ENCODE results near the gene CUTA.
A peak's percentile ranks its signal among the peaks of the same experiment; 100 is the strongest.

CUTA gene

DNA sequence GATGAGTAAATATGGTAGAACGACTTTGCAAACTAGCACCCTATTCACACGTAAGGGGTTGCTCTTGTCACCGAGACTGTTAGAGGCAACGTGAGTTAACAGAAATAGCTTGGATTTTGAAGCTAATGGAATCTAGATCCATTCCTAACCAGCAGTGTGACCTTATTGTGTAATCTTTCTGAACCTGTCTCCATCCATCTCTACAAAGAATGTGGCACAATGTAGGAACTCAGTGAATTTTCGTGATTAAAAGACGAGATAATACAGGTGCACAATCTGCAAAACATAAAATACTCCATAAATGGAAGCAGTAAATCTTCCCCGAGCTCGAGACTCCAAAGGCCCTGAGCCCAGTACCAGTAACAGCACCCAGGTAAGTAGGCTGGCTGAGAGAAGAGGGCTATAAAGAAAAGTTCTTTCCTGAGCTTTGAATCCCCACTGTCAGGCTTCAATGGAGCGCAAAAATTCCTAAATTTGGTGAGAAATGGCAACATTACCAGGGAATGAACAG lies 27.1 kb downstream of the CUTA start:
- Histone ChIP-seq H3K79me2 (ENCODE audit: low read length) (peaks cover 41% of the 10 kb centered on the region), H3K4me1 (ENCODE audit: low read length) (peaks cover 29% of the 10 kb centered on the region), H3K4me2 (ENCODE audit: low read length) (peak overlapping the region; percentile 85), H3K27me3 (ENCODE audit: low read depth, low read length) (no peaks in the 10 kb centered on the region), H3K4me3 (ENCODE audit: low read length) (peak overlapping the region; percentile 75), H2AFZ (ENCODE audit: low read depth, low read length) (peak overlapping the region; percentile 79), H3K9ac (ENCODE audit: low read length) (peak overlapping the region; percentile 69), H4K20me1 (ENCODE audit: insufficient read depth, low read length) (peaks cover 12% of the 10 kb centered on the region), H3K27ac (ENCODE audit: low read length) (peak overlapping the region; percentile 82), H3K36me3 (replicated peaks; ENCODE audit: low read depth, low read length) (peaks cover 16% of the 10 kb centered on the region), H3K9me3 (ENCODE audit: insufficient read depth, low read length) (no peaks in the 10 kb centered on the region)
- TF ChIP-seq, protein P1, sequence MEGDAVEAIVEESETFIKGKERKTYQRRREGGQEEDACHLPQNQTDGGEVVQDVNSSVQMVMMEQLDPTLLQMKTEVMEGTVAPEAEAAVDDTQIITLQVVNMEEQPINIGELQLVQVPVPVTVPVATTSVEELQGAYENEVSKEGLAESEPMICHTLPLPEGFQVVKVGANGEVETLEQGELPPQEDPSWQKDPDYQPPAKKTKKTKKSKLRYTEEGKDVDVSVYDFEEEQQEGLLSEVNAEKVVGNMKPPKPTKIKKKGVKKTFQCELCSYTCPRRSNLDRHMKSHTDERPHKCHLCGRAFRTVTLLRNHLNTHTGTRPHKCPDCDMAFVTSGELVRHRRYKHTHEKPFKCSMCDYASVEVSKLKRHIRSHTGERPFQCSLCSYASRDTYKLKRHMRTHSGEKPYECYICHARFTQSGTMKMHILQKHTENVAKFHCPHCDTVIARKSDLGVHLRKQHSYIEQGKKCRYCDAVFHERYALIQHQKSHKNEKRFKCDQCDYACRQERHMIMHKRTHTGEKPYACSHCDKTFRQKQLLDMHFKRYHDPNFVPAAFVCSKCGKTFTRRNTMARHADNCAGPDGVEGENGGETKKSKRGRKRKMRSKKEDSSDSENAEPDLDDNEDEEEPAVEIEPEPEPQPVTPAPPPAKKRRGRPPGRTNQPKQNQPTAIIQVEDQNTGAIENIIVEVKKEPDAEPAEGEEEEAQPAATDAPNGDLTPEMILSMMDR (IDR thresholded peaks at IDR 0.05; ENCODE audit: low read depth, low read length): no peak
- TF ChIP-seq EZH2phosphoT487 (IDR thresholded peaks at IDR 0.05; ENCODE audit: low read depth): no peak

DNA sequence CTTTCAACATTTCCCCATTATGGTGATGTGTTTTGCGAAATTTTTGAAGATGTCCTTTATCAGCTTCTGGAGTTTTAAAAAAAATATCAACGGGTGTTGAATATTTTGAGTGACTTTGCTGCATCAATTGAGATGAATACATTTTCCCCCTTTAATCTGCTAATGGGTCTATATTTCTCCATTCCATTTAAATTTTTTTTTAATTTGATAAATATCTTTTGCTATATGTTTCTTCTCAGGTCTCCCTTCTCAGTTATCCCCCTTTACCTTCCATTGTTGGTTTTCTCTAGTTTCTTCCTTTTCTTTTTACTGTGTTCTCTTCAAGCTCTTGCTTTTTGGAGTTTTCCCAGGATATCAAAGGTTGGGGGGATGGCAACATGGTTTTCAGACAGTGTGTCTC lies 27.7 kb downstream of the CUTA start:
- H3K4me1 ChIP-seq (ENCODE audit: low read length): peaks cover 26% of the 10 kb centered on the region
- peaks cover 16% of the 10 kb centered on the region for H3K36me3 ChIP-seq (replicated peaks; ENCODE audit: low read depth, low read length)
- no peak overlapping the region for H3K4me2 ChIP-seq (ENCODE audit: low read length)
- no peak overlapping the region for H3K9ac ChIP-seq (ENCODE audit: low read length)
- H4K20me1 ChIP-seq (ENCODE audit: insufficient read depth, low read length): peaks cover 10% of the 10 kb centered on the region
- H3K4me3 ChIP-seq (ENCODE audit: low read length): no peak overlapping the region
- no peaks in the 10 kb centered on the region for H3K27me3 ChIP-seq (ENCODE audit: low read depth, low read length)
- H3K27ac ChIP-seq (ENCODE audit: low read length): no peak overlapping the region
- H3K79me2 ChIP-seq (ENCODE audit: low read length): peaks cover 35% of the 10 kb centered on the region
- TF ChIP-seq EZH2phosphoT487 (IDR thresholded peaks at IDR 0.05; ENCODE audit: low read depth): no peak
- TF ChIP-seq, protein P1 (IDR thresholded peaks at IDR 0.05; ENCODE audit: low read depth, low read length): no peak
- no peak overlapping the region for H2AFZ ChIP-seq (ENCODE audit: low read depth, low read length)
- no peaks in the 10 kb centered on the region for H3K9me3 ChIP-seq (ENCODE audit: insufficient read depth, low read length)

DNA sequence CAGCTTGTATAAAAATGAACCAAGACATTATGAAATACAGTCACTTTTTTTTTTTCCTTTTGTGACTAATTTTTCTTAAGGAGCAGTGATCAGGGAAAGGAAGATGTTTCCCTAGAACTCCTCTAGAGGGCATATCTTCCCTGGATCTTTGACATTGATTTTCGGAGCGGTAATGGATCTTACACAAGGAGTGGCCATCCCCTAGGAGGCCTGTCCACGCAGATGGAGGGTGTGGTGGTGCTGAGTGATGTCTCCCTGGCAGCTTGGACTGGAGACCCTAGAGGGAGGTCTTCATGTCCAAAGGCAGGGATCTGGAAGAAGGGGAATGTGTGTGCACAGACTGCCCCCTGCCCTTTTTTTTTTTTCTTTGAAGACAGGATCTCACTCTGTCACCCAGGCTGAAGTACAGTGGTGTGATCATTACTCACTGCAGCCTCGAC lies 33.3 kb downstream of the CUTA start:
- TF ChIP-seq, protein P1 (IDR thresholded peaks at IDR 0.05; ENCODE audit: low read depth, low read length): no peak
- TF ChIP-seq EZH2phosphoT487 (IDR thresholded peaks at IDR 0.05; ENCODE audit: low read depth): no peak
- no peak overlapping the region for H3K9ac ChIP-seq (ENCODE audit: low read length)
- H3K9me3 ChIP-seq (ENCODE audit: insufficient read depth, low read length): no peaks in the 10 kb centered on the region
- no peaks in the 10 kb centered on the region for H3K27me3 ChIP-seq (ENCODE audit: low read depth, low read length)
- no peaks in the 10 kb centered on the region for H3K79me2 ChIP-seq (ENCODE audit: low read length)
- H3K4me1 ChIP-seq (ENCODE audit: low read length): no peaks in the 10 kb centered on the region
- no peak overlapping the region for H3K4me2 ChIP-seq (ENCODE audit: low read length)
- no peaks in the 10 kb centered on the region for H3K36me3 ChIP-seq (replicated peaks; ENCODE audit: low read depth, low read length)
- no peaks in the 10 kb centered on the region for H4K20me1 ChIP-seq (ENCODE audit: insufficient read depth, low read length)
- no peak overlapping the region for H3K27ac ChIP-seq (ENCODE audit: low read length)
- no peak overlapping the region for H2AFZ ChIP-seq (ENCODE audit: low read depth, low read length)
- no peak overlapping the region for H3K4me3 ChIP-seq (ENCODE audit: low read length)

DNA sequence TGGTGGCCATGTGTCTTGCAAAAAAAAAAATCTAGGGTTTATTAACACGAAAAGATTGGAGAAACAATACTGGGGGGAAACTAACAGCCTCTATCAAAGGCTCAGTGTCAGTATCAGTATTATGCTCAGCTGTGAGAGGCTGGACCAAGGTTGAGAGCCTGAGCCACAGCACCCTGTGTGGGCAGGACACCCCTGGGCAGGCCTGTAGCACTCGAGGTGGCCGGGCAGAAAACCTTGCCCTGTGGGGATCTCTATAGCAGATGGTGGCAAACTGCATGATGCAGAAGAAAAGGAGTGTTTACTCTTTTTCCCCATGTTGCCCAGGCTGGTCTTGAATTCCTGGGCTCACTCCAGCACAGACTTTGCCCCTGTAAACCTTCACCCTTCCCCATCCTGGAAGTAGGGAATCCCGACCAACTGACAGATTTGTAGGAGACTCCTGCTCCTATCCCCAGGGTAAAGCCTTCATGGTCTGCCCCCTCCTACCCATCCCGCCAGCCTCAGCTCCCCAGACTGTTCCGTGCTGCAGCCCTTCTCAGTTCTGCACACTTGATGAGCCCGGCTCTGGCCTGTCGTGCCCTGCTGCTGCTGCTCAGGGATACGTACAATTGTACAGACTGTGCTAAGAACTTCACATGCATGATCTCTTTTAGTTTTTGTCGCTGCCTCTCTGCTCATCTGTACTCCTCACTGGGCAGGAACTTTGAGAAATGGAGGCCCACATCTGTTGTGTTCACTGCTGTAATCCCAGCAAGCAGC lies 34.3 kb downstream of the CUTA start:
- Histone ChIP-seq H4K20me1 (ENCODE audit: insufficient read depth, low read length) (no peaks in the 10 kb centered on the region), H3K4me2 (ENCODE audit: low read length) (no peak overlapping the region), H3K9me3 (ENCODE audit: insufficient read depth, low read length) (no peaks in the 10 kb centered on the region), H3K4me1 (ENCODE audit: low read length) (no peaks in the 10 kb centered on the region), H3K4me3 (ENCODE audit: low read length) (no peak overlapping the region), H3K79me2 (ENCODE audit: low read length) (no peaks in the 10 kb centered on the region), H3K27ac (ENCODE audit: low read length) (no peak overlapping the region), H3K36me3 (replicated peaks; ENCODE audit: low read depth, low read length) (no peaks in the 10 kb centered on the region), H3K9ac (ENCODE audit: low read length) (no peak overlapping the region), H3K27me3 (ENCODE audit: low read depth, low read length) (no peaks in the 10 kb centered on the region), H2AFZ (ENCODE audit: low read depth, low read length) (no peak overlapping the region)
- TF ChIP-seq, protein P1 (IDR thresholded peaks at IDR 0.05; ENCODE audit: low read depth, low read length): no peak
- no peak for TF ChIP-seq EZH2phosphoT487 (IDR thresholded peaks at IDR 0.05; ENCODE audit: low read depth)
